HG03159 (cell line): ENCODE results near the gene CDK2.
"Not testable (repeated sequence)": the region's sequence is repeated elsewhere in the genome, so short reads cannot be mapped to it uniquely, and the experiment has no call there.

Source experiments
- ATAC-seq: cut with Tn5 transposase; IDR thresholded peaks from one replicate; pipeline ENCODE4 v1.9.1; 2021; ENCODE audit warnings: mild to moderate bottlenecking, moderate library complexity; ENCODE audit not compliant: unreplicated experiment

The CDK2 gene

GRCh38 chr12:55966408-55967281, at the start of gene CDK2:
TSS of gene CDK2 (plus strand) at chr12:55966830. CDS start at chr12:55967009, 179 bp downstream.
- ATAC-seq: peak; percentile 86

- ATAC-seq: not testable (repeated sequence)
These were observed 47.6 kb upstream of the CDK2 start for GRCh38 chr12:55919032-55919431.

DNA sequence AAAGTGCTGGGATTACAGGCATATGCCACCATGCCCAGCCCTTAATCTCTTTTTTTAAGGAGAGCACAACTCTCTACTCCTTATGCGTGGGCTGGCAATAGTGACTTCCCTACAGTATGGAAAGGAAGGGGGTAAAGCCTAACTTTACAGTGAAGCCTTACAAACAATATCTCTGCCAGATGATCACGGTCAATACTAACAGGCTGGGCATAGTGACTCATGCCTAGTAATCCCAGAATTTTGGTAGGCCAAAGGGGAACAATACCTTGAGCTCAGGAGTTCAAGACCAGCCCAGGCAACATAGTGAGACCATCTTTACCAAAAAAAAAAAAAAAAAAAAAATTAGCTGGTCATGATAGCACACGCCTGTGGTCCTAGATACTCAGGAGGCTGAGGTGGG, 44.5 kb upstream of the CDK2 start:
- no peak for ATAC-seq

DNA sequence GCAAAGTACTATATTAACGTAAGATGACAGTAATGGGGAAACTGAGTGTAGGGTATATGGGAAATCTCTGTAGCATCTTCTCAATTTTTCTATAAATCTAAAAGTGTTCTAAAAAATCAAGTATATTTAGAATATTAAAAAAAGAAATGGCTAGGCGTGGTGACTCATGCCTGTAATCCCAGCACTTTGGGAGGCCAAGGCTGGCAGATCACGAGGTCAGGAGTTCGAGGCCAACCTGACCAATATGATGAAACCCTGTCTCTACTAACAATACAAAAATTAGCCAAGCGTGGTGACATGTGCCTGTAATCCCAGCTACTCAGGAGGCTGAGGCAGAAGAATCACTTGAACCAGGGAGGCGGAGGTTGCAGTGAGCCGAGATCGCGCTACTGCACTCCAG, 43.0 kb upstream of the CDK2 start:
- ATAC-seq: not testable (repeated sequence)

DNA sequence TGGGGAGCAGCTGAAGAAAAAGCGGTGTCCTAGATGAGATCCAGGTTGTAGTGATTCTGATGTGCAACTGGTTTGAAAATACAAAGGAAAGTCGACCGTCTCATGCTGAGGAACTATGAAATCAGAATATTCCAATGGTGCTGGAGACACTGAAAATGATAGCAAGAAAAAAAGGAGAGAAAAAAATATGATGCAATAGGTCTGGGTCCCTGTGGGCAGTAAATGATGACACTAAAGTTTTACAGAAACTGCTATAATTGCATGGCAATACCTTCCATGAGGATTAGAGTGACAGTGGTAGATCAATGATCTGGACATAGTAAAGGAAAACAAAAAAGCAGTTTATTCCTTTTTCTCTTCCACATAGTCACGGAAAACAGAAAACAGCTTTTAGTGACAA, 41.3 kb upstream of the CDK2 start:
- no peak for ATAC-seq

- ATAC-seq: no peak
These were observed 40.5 kb upstream of the CDK2 start for GRCh38 chr12:55925870-55926737.

DNA sequence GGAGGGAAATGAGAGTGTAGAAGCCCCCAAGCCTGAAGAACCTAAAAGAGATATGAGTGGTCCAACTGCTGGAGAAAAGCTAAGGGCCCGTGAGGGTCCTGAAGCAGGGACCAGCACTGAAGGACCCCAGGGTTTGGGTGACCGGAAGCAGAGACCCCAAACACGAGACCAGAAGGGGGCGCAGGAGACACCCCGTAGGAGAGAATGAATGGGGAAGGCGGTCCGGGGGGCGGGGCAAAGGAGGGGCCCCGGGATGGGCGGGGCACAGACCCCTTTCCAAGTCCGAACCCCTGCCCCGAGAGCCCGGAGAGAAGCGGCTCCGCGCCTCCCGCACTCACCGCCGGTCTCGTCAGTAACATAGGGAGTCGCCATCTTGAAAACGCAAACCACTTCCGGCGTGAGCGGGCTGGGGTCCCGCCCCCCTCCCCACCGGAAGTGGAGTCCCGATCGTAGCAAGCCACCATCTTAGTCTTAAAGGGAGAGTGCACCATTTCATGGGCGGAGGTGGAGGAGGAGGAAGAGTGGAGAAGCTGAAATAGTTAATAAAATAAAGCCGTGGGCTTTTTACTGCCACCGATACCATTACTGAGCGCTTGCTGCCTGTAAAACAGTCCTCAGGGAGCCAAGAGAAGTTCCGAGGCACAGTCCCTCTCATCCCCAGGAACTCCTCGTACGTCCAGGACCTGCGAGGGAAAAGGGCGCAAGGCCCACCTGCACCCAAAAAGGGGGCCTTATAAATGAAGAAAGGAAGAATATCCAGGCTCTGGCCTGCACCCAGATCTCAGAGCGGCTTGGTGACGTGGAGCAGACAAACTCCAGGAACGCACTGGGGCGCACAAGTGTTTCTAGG, 39.7 kb upstream of the CDK2 start:
- ATAC-seq: peak; percentile 47

GRCh38 chr12:55927588-55928502, 38.8 kb upstream of the CDK2 start, which contains the start of gene PYM1:
TSS of gene PYM1 (minus strand) at chr12:55927894. CDS start at chr12:55927761, 133 bp downstream.
- peak; percentile 29 for ATAC-seq

DNA sequence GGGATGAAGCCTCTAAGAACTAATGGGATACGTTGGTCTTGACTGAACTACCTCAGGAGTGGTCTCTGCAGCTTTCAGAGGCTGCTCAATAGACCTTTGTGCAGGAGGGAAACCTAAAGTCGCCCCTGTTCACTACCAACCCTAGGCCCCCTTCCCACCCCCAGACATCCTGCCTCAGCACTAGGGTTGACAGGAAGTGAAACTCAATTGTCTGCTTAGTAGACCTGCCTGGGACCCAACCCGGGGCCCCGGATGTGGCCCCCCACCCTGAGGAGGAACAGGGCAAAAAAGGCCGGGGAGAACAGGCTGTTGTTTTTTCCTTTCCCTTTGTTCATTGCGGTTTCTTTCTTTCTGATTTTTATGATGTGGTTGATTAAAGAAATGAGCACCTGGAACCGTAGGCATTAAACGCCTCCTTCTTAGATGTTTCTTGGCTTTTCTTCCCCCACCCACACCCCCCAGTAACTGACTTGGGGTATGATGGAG, 37.3 kb upstream of the CDK2 start:
- no peak for ATAC-seq

- no peak for ATAC-seq
These were observed 35.8 kb upstream of the CDK2 start, which contains the start of gene DGKA for GRCh38 chr12:55930771-55931316. TSS of gene DGKA (plus strand) at chr12:55931162. CDS start at chr12:55936504, 5,342 bp downstream.

DNA sequence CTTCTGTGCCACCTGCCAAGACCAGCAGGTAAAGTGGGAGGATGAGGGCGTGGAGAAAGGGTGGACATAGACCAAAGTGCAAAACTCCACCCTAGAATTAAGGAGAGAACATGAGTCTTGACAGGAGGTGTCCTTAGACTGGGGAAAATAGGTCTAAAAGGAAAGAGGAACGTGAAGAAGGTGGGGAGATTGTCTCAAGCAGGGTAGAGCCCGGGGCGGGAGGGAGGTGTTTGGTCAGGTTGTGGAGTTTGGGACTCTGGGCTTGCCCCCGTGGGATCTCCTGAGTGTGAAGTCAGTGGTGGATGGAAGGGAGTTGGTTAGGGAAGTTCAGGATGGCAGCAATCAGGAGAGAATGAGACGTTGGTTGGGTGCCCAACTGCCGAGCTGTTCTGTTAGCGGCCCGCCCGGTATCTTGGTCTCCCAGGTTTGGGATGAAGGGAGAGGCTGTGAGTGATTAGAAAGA, 35.3 kb upstream of the CDK2 start:
- ATAC-seq: no peak

DNA sequence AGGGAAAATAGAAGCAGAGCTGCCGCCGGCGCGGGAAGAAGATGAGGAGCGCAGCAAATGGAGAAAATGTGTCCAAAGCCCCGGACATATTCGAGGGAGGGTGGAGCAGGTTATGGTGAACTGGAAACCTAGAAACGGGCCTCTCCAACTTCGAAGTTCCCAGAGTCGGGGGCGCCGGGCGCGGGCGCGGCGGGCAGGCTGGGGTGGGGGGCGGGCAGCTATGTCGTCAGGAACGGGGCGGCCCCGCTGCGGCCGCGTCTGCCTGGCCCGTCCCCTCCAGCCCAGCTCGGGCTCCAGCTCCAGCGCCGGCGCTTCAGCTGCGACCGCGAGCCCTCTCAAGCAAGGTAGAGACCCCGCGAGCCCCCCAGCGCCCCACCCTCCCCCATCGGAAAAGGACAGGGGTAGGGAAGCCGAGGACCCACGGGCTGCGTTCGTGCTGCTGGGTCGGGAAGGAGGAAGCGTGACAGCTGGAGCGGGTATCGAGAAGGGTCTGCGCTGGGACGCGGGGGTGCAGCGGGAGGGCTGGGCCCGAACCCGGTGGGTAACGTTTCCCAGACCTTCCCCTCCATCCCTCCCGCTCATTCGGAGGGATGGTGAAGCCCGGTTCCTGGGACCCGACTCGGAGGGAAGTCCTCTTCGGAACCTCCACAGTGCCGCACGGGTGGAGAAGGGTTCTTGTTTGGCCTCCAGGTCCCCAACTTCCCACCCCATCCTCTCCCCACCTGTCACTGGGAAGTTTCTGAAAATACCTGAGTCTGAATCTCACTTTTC, 34.7 kb upstream of the CDK2 start:
- no peak for ATAC-seq

DNA sequence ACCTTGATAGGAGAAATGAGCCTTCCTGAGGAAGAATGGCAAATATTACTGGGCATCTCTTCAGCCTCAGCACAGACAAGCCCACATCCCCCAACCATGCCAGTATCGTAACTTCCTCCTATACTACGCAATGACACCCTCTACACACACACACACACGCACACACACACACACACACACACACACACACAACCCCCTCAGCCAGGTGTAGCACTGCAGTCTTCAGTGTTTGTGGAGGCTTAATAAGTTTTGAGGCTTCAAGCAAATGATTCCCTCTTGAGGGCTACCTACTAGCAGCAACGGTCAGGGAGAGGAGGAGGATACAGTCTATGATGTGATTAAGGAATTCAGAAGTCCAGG, 34.1 kb upstream of the CDK2 start:
- ATAC-seq: no peak

GRCh38 chr12:55933169-55933798, 33.3 kb upstream of the CDK2 start:
- ATAC-seq: no peak

- ATAC-seq: no peak
These were observed 32.6 kb upstream of the CDK2 start for GRCh38 chr12:55933799-55934742.

- ATAC-seq: no peak
These were observed 31.9 kb upstream of the CDK2 start for GRCh38 chr12:55934773-55935172.

- no peak for ATAC-seq
These were observed 30.9 kb upstream of the CDK2 start for GRCh38 chr12:55935738-55936151.
